D341Med (cell line): ENCODE measurements around the gene FSIP1.

ENCODE experiments used
- DNase-seq: peaks from one replicate; pipeline ENCODE4 v3.0.0; 2012; ENCODE audit warnings: low spot score

FSIP1 gene

GRCh38 chr15:39756806-39757522 is 25.7 kb downstream of the FSIP1 start:
- DNase-seq = no peak

DNA sequence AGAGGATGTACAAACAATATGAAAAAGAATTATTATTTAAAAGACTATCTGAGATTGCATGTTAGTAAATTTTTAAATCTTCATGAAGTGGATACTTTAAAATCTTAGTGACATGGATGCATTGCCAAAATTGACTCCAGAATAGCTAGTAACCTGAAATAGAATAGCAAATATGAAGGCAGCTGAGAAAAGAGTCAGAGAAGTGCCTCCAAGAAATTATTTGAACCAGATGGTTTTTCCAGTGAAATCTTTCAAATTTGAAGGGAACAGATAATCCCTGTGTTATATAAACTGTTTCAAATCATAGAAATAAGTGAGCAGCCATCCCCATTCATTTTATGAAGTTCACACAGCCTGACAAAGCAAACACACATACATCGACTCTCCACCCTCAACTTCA is 29.6 kb downstream of the FSIP1 start:
- DNase-seq = no peak

DNA sequence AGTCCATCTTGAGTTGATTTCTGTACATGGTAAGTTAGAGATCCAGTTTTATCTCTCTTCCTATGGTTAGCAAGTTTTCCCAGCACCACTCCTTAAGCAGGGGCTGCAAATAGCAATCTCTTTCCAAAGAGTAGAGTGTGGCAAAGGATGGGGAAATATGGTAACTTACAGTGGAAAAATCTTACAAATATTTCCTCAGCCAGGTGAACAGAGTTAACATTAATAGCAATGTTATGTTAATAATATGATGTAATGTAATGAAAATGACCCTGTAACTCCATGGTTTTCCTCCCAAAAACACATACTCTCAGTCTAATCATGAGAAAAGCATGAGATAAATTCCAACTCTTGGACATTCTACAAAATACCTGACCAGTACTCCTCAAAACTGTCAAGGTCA is 30.4 kb downstream of the FSIP1 start:
- DNase-seq = no peak

DNA sequence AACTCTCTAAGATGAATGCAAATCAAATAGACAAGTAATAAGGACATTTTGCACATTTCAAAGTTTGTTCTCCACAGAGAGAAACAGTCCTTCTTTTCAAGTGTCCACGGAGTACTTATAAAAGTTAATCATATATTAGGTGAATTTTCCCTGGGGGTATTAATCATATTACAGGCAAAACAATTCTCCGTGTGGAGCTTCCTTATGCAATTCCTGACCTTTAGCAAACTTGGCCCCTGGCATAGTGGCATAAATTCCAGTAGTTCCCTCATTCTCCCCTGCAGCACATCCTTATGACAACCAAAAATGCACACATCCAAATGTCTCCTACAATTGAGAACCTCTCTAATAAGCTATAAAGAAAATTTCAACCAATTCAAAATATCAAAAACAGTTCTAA is 34.4 kb downstream of the FSIP1 start:
- DNase-seq = no peak

- DNase-seq = no peak
These were observed 35.3 kb downstream of the FSIP1 start for GRCh38 chr15:39747326-39747725.

DNA sequence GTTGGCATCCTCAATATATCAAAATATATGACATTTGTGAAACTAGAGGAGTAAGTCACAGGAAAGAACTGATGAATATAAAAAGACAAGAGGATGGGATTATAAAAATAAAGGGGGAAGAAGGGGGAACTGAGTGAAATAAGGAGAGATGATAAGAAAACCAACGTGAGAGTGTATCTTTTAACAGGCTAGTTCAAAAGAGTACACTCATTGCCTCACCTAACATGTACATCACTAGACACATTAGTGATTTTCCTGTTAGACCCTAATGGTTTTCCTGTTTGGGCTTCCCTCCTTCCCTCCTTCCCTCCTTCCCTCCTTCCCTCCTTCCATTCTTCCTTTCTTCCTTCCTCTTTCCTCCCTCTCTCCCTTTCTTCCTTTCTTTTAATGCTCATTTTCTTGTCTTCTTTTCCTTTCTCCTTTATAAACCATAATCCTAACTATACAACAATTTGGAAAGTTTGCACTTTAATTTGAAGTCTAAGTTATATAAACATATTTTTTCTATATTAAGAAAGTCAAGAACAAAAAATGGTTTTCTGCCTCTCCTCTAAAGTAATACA is 35.8 kb downstream of the FSIP1 start:
- no peak for DNase-seq

DNA sequence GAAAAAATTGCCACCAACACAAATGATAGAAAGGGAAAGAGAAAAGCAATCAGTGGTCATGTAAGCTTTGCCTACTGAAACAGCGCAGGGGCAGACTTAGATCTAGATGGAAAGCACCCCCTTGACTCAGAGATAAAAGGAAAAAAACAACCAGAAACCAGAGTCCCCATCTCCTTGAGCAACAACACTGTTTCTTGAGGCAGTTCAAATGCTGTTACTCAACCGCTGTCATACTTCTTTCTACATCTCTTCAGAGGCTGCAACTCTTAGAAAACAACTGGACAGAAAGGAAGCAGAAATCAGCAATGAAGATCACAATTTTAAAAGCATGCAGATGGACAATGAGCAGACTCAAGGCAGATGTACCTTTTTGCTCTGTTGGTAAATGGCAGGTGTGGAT is 36.5 kb downstream of the FSIP1 start:
- DNase-seq = no peak

GRCh38 chr15:39745415-39745814 is 37.2 kb downstream of the FSIP1 start:
- no peak for DNase-seq

- DNase-seq = no peak
These were observed 38.1 kb downstream of the FSIP1 start for GRCh38 chr15:39744334-39745103.

DNA sequence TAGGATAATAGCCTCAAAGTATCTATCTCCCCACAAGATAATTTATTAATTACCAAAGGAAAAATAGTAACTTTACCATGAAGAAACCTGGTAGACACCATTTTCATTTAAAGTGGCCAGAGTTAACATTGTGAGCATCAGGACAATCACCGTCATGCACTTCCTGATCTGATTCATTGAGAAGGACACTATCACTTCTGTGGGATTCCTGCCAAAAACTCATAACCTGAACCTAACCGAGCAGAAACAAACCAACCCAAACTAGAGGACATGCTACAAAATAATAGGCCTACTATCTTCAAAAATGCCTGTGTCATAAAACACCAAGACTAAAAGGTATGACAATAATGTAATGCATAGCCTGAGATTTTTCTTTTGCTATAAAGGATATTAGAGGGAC is 39.0 kb downstream of the FSIP1 start:
- DNase-seq = no peak

- no peak for DNase-seq
These were observed 41.4 kb downstream of the FSIP1 start for GRCh38 chr15:39741258-39741657.

DNA sequence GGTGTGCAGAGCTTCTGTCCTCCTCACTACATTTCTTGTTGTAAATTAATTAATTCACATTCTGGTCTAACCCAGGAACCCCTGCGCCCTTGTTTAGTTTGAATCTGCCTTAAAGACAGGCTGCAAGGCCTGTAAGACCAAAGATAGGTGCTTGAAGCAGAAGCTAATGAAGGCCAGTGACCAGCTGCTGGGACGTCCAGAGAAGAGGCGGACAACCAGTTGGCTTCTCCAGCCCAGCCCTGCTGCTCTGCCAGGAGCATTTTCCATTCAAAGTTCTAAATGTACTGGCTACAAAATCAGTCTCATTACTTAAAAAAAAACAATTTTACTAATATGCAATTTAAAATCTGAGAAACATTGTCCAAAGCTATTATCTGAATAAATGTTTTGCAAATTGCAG is 43.6 kb downstream of the FSIP1 start:
- no peak for DNase-seq

- peak; percentile 42 for DNase-seq
These were observed 45.5 kb downstream of the FSIP1 start for GRCh38 chr15:39737196-39737550.

- DNase-seq = peak; percentile 86
These were observed 46.0 kb downstream of the FSIP1 start for GRCh38 chr15:39736412-39737195.

GRCh38 chr15:39735120-39735717 is 47.4 kb downstream of the FSIP1 start:
- no peak for DNase-seq

DNA sequence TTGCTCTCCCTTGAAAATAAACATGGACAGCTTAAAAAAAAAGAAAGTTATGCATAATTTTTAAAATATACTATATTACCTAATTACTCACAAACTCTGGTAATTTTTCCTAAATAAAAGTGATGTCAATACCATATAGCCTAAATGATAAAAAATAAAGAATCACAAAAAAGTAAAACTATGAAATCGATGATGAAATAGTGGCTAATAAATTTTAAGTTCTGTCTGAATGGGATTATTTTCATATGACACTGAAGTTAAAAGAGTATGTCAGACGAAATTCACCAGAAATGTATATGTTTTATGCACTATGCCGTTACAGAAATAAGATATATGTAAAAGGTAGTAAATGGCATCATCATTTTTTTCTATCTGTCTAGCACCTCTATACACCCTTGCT is 51.4 kb downstream of the FSIP1 start:
- no peak for DNase-seq

DNA sequence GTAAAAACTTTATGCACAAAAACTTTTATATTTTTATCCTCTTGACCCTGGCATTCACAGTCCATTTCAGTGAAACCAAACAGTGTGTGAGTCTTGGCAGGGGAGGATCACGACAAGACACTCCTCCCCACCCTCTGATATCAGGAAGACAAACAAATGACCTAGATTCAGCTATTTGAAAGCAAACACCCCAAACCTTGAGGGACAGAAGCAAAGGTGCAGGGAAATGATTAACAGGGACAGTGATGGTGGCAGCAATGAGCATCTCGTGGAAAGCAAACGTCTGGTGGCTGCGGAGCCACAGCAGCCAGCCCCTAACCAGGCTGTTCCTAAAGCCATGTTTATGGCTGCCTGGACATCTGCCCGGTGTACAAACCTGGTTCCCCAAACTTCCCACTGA is 52.1 kb downstream of the FSIP1 start:
- no peak for DNase-seq

- no peak for DNase-seq
These were observed 53.1 kb downstream of the FSIP1 start for GRCh38 chr15:39729500-39729899.

DNA sequence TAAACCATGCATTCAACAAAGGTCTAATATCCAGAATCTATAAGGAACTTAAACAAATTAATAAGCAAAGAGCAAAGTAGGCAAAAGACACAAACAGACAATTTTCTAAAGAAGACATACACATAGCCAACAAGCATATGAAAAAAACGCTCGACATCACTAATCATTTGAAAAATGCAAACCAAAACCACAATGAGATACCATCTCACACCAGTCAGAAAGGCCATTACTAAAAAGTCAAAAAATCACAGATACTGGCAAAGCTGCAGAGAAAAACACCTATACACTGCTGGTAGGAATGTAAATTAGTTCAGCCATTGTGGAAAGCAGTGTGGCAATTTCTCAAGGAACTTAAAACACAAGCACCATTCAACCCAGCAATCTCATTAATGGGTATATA is 53.8 kb downstream of the FSIP1 start:
- no peak for DNase-seq

DNA sequence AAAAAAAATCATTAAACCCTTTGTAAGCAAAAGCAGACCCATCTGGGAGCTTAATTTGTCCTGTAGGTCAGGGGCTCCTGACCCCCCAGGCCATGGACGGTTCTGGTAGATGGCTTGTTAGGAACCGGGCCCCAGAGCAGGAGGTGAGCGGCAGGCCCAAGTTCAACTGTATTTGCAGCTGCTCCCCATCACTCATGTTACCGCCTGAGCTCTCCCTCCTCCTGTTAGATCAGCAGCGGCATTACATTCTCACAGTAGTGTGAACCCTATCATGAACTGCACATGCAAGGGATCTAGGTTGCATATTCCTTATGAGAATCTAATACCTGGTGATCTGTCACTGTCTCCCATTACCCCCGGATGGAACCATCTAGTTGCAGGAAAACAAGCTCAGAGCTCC is 60.7 kb downstream of the FSIP1 start:
- no peak for DNase-seq

DNA sequence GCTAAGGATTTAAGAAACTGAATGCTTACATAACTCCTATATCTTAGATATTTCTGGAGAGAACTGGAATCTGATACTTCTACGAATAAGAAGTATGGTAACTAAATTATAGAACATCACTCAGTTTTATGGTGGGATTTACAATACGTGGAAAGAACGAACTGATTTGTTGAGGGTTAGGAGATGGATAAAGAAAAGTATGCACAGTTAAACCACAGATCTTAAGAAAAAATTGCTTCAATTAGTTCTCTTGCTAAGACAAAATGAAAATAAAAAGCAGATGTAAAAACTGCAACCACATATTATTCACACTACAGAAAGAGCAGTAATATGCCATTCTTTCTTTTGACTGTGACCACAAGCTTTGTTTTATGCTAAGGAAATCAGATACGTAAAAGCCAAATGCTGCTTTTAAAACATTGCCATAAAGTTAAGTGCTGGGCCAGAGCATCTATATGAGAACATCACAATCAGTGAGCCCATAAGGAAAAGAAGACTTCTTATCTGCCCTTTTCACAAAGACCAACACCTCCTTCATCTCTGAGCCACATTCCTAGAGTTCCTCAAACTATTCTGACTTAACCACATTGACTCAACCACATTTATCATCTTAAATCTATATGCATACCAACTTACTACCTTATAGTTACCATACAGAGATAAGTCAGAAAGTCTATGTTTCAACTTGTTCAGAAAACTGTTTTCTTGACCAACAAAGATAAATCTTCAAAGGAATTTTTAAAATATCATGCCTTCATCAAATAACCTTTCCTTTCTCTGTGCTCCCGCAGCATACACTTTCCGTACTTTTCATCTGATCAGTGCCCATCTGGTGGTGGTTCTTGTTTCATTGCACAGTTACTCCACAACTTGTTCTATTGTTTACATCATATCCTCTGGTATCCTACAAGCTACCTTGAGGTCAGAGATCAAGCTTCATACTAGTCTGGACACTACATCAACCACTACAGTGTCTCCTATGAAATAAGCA is 61.7 kb downstream of the FSIP1 start:
- no peak for DNase-seq
